Panc1 (cell line): ENCODE data around the gene MDH2. TPM values are rescaled to one million over a fixed set of nuclear protein-coding genes. Genes with fewer than 3 reads are reported as not detected.
A peak's percentile ranks its signal among the peaks of the same experiment; 100 is the strongest.

Source experiments
- ATAC-seq: fragments of 200-7000 bp; cut with Tn5 transposase; 2 replicates; pipeline ENCODE4 v1.9.1; 2020; ENCODE audit warnings: mild to moderate bottlenecking, moderate library complexity
- BruUV-seq: library from RNA; stranded (reverse); fragments of 400-500 nt; replicated peaks from 2 replicates; lab custom pipeline; 2021; lab: Mats Ljungman, UMichigan
- CTCF ChIA-PET: fragments of 300-600 bp; sonication (Branson Sonifier 250); formaldehyde crosslinking; loops from one replicate; lab custom pipeline; 2022; ENCODE audit warnings: antibody characterized with exemption; lab: Charles Lee
- POLR2A ChIA-PET: fragments of 300-600 bp; sonication (Branson Sonifier 250); formaldehyde crosslinking; loops from one replicate; lab custom pipeline; 2022; ENCODE audit warnings: antibody characterized with exemption; lab: Charles Lee
- DNase-seq: peaks from one replicate; pipeline ENCODE4 v3.0.0-alpha.2; 2010; ENCODE audit warnings: low read depth, low spot score
- H3K27ac ChIP-seq: 2 replicates; pipeline ENCODE4 v1.5.1; 2011; ENCODE audit warnings: mild to moderate bottlenecking, low read length, inconsistent platforms
- H3K27me3 ChIP-seq: fragments of 200-500 bp; sonication (Bioruptor generic); 2 replicates; pipeline ENCODE4 v1.6.0; 2014; ENCODE audit warnings: low read length, inconsistent platforms; ENCODE audit not compliant: control insufficient read depth, insufficient read depth
- H3K36me3 ChIP-seq: fragments of 200-500 bp; sonication (Bioruptor generic); 2 replicates; pipeline ENCODE4 v1.5.1; 2014; ENCODE audit warnings: inconsistent platforms, mild to moderate bottlenecking, low read length, moderate library complexity; ENCODE audit not compliant: control insufficient read depth, insufficient read depth
- H3K4me1 ChIP-seq: 2 replicates; pipeline ENCODE4 v1.5.1; 2011; ENCODE audit warnings: inconsistent platforms, mild to moderate bottlenecking, low read length, moderate library complexity; ENCODE audit not compliant: control insufficient read depth, insufficient read depth
- H3K4me3 ChIP-seq, 2 experiments: 2 replicates each; pipeline ENCODE4 v1.5.1; 2011 to 2012; ENCODE audit warnings: low read depth in 2 of 2, low read length in 2 of 2, mild to moderate bottlenecking in 2 of 2, inconsistent platforms in 1 of 2, moderate library complexity in 1 of 2
- H3K9me3 ChIP-seq: fragments of 200-500 bp; sonication (Bioruptor generic); 2 replicates; pipeline ENCODE4 v1.5.1; 2014; ENCODE audit warnings: low read depth, mild to moderate bottlenecking, inconsistent platforms, low read length, moderate library complexity; ENCODE audit not compliant: control insufficient read depth, insufficient read depth
- POLR2AphosphoS5 ChIP-seq: IDR thresholded peaks from 2 replicates; pipeline ENCODE4 v1.6.1; 2012; ENCODE audit warnings: mild to moderate bottlenecking, low read depth, low read length, moderate library complexity
- SIN3A ChIP-seq: IDR thresholded peaks from 2 replicates; pipeline ENCODE4 v1.6.1; 2012; ENCODE audit warnings: low read depth, mild to moderate bottlenecking, low read length, moderate library complexity, borderline replicate concordance; ENCODE audit not compliant: insufficient read depth
- TCF7L2 ChIP-seq: IDR thresholded peaks from 2 replicates; pipeline ENCODE4 v1.6.1; 2011; ENCODE audit warnings: mild to moderate bottlenecking, low read depth, low read length, inconsistent platforms
- in situ Hi-C: cut with HindIII; loops from 2 replicates; pipeline ENCODE4 v1.10.0; 2016; ENCODE audit warnings: low sequenced_read_pairs, low pct_unique_long_range_greater_than_20kb
- intact Hi-C: fragments of 100-400 bp; cut with micrococcal nuclease; formaldehyde crosslinking; loops from one replicate; pipeline ENCODE4 v1.10.0; 2022; ENCODE audit not compliant: unreplicated experiment
- total RNA-seq: library from RNA; stranded (reverse); gene quantifications from one replicate; pipeline ENCODE4 v1.2.1, GENCODE V29; 2021; ENCODE audit not compliant: unreplicated experiment
- TF ChIP-seq, protein P1 (sequence below): fragments of 450-650 bp; IDR thresholded peaks from 2 replicates; pipeline ENCODE4 v1.5.1; 2017; ENCODE audit warnings: mild to moderate bottlenecking
- TF ChIP-seq, protein P2 (sequence below), 2 experiments: IDR thresholded peaks; 2 replicates each; pipeline ENCODE4 v1.6.1; 2011 to 2012; ENCODE audit warnings: low read depth in 2 of 2, control low read depth in 1 of 2, low read length in 1 of 2, mild to moderate bottlenecking in 1 of 2, moderate library complexity in 1 of 2; ENCODE audit not compliant: insufficient read depth in 1 of 2

MDH2 gene
- total RNA-seq, 1 experiment from 2014 or later = 365 TPM

DNA sequence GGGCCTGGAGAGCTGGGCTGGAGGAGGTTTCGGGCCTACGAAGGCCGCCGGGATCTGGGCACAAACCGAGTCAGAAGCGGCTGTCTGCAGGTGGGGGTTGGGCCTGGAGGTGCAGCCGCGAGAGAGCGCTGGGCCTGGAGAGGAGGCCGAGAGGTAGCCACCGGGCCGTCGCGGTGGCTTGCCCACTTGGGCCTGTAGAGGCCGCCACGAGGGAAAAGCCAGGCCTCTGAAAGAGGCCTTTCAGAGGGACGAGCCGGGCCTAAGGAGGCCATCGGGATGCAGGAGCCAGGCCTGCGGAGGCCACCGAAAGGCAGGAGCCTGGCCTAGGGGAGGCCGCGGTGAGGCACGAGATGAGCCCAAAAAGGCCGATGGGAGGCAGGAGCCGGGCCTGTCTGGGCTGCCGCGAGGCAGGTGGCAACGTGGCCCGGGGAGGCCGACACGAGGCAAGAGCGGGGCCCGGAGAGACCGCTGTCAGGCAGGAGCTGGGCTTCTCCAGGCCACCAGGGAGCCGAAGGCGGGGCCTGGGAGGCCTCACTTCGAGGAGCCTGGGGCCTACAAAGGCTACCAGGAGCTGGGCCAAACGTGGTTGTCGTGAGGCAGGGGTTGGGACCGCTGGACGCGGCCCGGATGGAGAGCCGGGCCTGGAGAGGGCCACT, 25.6 kb downstream of the MDH2 start:
- Histone ChIP-seq H3K36me3 (no peaks in the 10 kb centered on the region), H3K9me3 (no peaks in the 10 kb centered on the region), H3K4me3 (no peak overlapping the region), H3K4me1 (peaks cover 6% of the 10 kb centered on the region), H3K27me3 (no peaks in the 10 kb centered on the region), H3K27ac (no peak overlapping the region)
- BruUV-seq = no TSS peak
- no peak for DNase-seq
- intact Hi-C loops = no loop called here
- ATAC-seq = no peak
- CTCF ChIA-PET = no interaction called here
- in situ Hi-C loops = no loop called here
- no peak for TF ChIP-seq POLR2AphosphoS5
- TF ChIP-seq SIN3A = no peak
- TF ChIP-seq, protein P1, sequence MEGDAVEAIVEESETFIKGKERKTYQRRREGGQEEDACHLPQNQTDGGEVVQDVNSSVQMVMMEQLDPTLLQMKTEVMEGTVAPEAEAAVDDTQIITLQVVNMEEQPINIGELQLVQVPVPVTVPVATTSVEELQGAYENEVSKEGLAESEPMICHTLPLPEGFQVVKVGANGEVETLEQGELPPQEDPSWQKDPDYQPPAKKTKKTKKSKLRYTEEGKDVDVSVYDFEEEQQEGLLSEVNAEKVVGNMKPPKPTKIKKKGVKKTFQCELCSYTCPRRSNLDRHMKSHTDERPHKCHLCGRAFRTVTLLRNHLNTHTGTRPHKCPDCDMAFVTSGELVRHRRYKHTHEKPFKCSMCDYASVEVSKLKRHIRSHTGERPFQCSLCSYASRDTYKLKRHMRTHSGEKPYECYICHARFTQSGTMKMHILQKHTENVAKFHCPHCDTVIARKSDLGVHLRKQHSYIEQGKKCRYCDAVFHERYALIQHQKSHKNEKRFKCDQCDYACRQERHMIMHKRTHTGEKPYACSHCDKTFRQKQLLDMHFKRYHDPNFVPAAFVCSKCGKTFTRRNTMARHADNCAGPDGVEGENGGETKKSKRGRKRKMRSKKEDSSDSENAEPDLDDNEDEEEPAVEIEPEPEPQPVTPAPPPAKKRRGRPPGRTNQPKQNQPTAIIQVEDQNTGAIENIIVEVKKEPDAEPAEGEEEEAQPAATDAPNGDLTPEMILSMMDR = no peak
- POLR2A ChIA-PET = no interaction called here

DNA sequence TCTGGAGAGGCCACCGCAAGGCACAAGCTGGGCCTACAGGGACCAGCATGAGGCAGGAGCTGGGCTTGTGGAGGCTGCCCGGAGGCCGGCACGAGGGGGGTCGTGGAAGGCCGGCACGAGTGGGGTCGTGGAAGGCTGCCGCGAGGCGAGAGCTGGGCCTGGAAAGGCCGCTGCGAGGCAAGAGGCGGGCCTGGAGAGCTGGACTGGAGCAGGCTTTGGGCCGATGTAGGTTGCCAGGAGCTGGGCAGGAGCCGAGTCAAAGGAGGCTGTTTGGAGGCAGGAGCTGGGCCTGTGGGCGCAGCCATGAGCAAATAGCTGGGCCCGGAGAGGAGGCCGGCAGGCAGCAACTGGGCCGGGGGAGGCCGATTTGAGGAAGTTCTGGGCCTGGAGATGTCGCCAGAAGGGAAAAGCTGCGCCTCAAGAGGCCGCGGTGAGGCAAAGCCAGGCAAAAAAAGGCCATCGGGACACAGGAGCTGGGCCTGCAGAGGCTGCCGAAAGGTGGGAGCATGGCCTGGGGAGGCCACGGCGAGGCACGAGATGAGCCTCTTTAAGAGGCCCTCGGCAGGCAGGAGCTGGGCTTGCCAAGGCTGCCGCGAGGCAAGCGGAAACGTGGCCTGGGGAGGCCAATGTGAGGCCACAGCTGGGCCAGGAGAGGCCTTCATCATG, 26.5 kb downstream of the MDH2 start:
- Histone ChIP-seq H3K4me3 (no peak overlapping the region), H3K9me3 (no peaks in the 10 kb centered on the region), H3K4me1 (no peaks in the 10 kb centered on the region; the same call in 1 of the 2 replicates), H3K36me3 (no peaks in the 10 kb centered on the region), H3K27ac (no peak overlapping the region), H3K27me3 (no peaks in the 10 kb centered on the region)
- intact Hi-C loops = no loop called here
- TSS peak; percentile 78 for BruUV-seq
- no peak for DNase-seq
- TF ChIP-seq TCF7L2 = no peak
- TF ChIP-seq SIN3A = no peak
- TF ChIP-seq, protein P1 = no peak
- TF ChIP-seq, protein P2, sequence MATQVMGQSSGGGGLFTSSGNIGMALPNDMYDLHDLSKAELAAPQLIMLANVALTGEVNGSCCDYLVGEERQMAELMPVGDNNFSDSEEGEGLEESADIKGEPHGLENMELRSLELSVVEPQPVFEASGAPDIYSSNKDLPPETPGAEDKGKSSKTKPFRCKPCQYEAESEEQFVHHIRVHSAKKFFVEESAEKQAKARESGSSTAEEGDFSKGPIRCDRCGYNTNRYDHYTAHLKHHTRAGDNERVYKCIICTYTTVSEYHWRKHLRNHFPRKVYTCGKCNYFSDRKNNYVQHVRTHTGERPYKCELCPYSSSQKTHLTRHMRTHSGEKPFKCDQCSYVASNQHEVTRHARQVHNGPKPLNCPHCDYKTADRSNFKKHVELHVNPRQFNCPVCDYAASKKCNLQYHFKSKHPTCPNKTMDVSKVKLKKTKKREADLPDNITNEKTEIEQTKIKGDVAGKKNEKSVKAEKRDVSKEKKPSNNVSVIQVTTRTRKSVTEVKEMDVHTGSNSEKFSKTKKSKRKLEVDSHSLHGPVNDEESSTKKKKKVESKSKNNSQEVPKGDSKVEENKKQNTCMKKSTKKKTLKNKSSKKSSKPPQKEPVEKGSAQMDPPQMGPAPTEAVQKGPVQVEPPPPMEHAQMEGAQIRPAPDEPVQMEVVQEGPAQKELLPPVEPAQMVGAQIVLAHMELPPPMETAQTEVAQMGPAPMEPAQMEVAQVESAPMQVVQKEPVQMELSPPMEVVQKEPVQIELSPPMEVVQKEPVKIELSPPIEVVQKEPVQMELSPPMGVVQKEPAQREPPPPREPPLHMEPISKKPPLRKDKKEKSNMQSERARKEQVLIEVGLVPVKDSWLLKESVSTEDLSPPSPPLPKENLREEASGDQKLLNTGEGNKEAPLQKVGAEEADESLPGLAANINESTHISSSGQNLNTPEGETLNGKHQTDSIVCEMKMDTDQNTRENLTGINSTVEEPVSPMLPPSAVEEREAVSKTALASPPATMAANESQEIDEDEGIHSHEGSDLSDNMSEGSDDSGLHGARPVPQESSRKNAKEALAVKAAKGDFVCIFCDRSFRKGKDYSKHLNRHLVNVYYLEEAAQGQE (IDR thresholded peaks at IDR 0.05; ENCODE audit: insufficient read depth in 1 of 2, low read depth in 2 of 2, low read length in 1 of 2) = no peak
- TF ChIP-seq POLR2AphosphoS5 = no peak
- ChIA-PET POLR2A (no interaction called here), CTCF (interaction anchor here (0.5 kb wide), 1 partner anchor 45 kb away, joined by 3 read pairs; no protein-coding TSS in a partner anchor)
- in situ Hi-C loops = no loop called here
- no peak for ATAC-seq
